HG02610 (cell line): ENCODE results near the gene GRK3.

Experiments used
- ATAC-seq: cut with Tn5 transposase; IDR thresholded peaks from one replicate; pipeline ENCODE4 v1.9.1; 2021; ENCODE audit warnings: mild to moderate bottlenecking, moderate library complexity; ENCODE audit not compliant: unreplicated experiment

GRK3 gene

DNA sequence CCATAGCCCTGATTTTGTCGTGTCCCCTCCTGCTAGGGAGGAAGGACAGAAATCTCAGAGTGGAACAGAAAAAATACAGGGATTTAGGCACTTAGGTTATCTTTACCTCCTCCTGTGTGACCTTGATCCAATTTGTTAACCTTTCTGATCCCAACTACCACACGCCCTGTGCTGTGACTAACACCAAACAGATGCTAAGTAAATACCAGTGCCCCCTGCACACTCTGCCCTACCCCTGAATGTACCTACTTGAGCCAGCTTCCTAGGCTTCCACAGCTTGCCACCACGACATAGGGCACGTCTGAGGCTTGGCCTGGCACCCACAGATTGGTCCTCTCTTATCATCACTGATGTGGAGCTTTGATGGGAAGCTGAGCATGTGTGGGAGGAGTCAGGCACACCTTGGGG is 186.7 kb downstream of the GRK3 start:
- no peak for ATAC-seq

GRCh38 chr22:25752615-25753214 is 188.2 kb downstream of the GRK3 start:
- ATAC-seq, result no peak

DNA sequence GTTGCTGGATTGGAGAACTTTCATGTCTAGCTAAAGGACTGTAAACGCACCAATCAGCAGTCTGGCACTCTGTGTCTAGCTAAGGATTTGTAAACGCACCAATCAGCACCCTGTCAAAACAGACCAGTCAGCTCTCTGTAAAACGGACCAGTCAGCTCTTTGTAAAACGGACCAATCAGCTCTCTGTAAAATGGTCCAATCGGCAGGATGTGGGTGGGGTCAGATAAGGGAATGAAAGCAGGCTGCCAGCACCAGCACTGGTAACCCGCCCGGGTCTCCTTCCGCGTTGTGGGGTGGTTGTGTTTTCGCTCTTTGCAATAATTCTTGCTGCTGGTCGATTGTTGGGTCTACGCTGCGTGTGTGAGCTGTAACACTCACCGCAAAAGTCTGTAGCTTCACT is 188.8 kb downstream of the GRK3 start:
- no peak for ATAC-seq

- ATAC-seq, result no peak
Measured at GRCh38 chr22:25754527-25755202, 190.2 kb downstream of the GRK3 start.

DNA sequence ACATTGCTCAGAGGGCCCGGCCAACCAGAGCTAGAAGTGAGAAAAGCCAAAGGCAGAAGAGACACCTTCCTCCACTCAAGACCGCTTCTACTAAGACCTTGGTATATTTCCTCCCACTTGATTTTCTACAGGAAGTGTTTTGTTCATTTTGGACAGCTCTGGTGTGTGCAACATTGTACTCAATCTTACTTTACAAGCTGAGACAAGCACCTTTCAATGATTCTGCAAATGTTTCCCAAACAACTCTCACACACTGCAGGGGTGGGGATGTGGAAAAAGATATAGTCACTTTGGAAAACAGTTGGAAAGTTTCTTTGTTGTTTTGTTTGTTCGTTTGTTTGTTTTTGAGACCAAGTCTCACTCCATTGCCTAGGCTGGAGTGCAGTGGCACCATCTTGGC is 193.2 kb downstream of the GRK3 start:
- ATAC-seq, result no peak

GRCh38 chr22:25758316-25758715 is 193.8 kb downstream of the GRK3 start:
- no peak for ATAC-seq

- no peak for ATAC-seq
Measured at GRCh38 chr22:25759825-25760231, 195.4 kb downstream of the GRK3 start.

- ATAC-seq, result no peak
Measured at GRCh38 chr22:25760294-25760693, 195.8 kb downstream of the GRK3 start.

DNA sequence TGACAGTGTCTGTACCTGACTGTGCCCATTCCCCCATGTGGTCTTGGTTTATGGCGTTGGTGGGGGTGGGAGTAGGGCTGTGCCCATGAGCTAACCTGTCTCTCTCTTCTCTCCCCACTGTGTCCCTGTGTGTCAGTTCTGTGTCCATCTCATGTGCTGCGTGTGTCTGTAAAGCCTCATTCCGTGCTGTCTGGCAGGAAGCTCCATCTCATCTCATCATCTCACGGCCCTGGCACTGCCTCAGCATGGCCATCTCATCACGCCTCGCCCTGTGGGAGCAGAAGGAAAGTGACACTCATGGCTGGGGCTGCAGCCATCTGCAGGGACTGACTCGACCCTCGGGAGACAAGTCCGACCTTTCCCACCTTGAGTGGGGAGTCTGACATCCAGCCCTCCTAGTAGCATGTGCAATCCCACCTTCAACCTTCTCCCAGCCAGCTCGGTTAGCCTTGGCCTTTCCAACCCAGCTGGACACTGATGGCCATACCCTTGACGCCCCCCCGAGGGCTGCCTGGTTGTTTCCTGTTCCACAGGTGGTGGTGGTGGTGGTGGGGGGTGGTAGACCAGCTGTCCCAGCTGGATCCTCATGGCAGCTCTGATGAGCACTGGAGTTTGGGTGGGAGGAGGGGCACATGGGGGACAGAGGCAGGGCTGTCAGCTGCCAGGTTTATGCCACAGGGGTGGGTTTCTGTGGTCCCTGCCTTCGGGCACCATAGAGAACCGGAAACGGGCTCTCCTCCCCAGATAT is 196.5 kb downstream of the GRK3 start:
- no peak for ATAC-seq

DNA sequence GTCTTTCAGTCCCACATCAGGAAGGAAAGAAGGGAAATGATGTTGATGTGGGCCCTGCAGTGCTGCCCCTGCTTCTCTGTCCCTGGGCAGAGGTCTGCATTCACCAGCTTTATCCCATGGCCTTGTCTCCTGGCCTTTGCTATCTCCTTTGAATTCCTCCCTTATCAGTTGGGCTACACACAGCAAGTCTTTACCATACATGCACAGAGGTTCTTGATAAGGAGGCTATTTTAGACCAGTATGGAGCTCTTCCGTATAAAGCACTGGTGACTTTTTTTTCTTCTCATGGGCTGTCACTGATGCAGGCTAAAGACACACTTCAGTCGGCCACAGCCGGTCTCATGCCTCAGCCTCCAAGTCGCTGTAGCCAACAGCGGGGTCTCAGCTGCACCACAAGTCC is 197.7 kb downstream of the GRK3 start:
- no peak for ATAC-seq

DNA sequence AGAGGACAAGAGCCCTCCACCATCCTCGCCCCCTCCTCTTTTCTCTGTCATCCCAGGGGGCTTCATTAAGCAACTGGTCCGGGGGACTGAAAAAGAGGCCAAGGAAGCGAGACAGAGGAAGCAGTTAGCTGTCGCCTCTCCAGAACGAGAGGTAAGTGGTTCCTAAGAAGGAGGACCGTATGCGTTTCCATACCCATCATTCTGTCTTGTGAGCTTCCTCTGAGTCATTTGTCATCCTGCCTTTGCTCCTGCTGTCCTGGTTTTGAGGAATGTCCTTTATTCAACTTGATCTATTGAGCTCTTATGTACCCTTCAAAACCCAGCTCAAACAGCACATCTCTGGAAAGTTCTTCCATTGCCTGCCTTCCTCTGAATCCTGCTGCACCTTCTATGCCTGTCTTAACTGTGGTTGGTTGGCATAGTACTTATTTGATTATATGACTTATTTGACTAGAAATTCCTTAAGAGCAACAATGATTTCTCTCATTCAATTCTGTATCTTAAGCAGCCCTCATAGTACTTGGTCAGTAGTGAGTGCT is 198.8 kb downstream of the GRK3 start:
- ATAC-seq, result no peak

DNA sequence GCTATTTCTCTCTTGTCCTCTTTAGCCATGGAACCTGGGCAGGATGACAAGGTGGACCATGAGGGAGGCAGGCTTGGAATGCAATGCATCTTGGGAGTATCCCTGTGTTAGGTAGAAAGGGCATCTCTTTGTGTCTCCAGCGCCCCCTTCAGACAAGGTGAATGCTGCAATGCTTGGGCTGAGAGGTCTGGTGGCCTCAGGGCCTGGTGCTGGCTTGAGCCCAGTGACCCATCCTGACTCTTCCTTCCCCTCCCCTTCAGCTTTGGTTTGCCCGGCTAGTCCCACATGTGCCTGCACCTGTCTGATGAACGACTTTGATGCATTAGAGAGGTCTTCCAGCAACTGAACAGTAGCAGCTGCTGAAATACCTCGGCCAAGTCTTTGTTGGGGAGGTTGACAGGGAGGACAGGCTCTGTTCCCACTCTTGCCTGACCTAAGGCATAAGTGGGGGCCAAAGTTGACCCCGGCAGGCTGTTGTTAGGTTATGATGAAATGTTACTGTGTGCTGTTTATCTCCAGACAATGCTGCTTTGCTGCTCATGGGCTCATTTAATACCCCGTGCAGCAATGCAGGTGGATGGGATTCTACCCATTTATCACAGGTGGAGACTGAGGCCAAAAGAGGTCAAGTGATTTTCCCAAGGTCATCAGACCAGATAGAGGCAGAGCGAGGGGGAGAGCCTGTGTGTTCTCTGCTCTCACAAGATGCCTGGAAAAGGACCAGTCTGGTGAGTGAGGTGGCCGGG is 200.0 kb downstream of the GRK3 start:
- no peak for ATAC-seq

- ATAC-seq, result no peak
Measured at GRCh38 chr22:25765016-25765367, 200.5 kb downstream of the GRK3 start.

GRCh38 chr22:25765801-25766200 is 201.3 kb downstream of the GRK3 start:
- ATAC-seq, result no peak

GRCh38 chr22:25766418-25766817 is 201.9 kb downstream of the GRK3 start:
- ATAC-seq, result no peak

DNA sequence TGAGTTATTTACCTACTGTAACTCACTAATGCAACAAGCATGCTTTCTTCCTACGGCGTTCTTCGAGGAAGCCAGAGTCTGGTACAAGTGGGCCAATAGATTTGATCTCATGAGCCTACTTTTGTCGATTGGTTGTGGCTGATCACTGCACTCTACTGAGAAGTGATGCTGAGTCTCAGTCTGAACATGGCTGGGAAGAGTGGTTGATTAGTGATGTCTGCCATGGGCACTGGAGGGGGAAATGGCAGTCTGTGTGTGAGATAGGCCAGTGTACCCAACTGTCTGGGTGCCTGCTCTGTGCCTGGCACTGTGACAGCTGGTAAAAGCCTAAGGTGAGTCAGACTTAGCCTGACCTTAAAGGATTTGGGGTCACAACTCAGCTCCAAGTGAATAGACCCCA is 205.9 kb downstream of the GRK3 start:
- ATAC-seq, result no peak

- no peak for ATAC-seq
Measured at GRCh38 chr22:25772288-25772687, 207.8 kb downstream of the GRK3 start.

DNA sequence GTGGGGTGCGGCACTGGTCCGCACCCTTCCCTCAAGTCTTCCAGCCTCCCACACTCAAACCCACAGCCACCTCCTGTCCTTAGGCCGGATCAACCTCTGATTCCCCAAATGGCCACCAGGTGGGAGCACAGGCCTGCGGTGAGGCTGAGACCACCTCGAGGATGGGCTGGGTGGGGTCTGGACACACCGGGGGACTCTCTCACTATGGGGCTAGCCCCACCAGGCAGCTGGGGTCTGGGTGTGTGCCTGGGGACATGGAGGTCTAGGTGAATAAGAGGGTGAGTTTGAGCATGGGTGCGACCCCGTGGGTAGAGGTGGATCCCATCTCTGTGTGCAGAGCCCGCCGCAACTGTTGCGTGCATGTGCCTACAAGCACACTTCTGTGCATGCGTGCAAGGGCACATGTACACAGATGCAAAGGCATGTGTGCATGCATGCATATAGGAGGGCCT is 210.1 kb downstream of the GRK3 start:
- ATAC-seq, result no peak

GRCh38 chr22:25775531-25775930 is 211.1 kb downstream of the GRK3 start:
- ATAC-seq, result no peak

DNA sequence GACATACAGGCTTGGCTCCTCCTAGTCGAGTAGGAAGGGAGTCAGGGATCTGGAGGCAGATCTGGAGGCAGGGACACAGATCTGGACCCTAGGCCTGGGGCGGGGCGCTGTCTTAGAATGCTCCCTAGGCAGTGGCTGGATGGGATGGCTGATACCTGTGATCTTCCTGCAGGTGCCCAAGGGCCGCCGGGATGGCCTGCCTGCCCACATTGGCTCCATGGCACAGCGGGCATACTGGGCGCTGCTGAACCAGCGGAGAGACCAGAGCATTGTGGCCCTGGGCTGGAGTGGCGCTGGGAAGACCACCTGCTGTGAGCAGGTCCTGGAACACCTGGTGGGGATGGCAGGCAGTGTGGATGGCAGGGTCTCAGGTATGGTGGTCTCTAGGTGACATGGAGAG is 212.9 kb downstream of the GRK3 start:
- ATAC-seq, result no peak

DNA sequence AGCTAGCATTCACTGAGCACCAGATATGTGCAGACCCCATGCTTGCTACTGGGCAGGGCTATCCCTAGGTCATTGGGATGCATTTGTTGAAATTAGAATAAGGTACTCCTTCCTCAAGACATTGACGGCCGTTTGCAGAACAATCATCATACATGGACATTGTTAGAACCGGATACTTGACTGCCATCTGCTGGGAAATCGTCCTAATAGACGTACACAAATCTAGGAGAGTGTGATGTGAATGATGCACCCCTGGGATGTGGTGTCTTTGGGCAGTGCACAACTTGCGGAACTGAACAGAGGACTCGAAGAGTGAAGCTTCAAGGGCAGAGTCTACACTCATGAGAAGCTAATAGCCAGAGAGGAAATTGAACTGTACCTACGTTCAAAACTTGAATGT is 213.4 kb downstream of the GRK3 start:
- ATAC-seq, result no peak
